ENCODE results near the gene TIAL1. TPM values are rescaled to one million over a fixed set of nuclear protein-coding genes. Genes with fewer than 3 reads are reported as not detected.

The TIAL1 gene
- total and polyA plus RNA-seq, 2 of the 13 experiments (the other 11 are each of a cell fraction or from before 2014, with no cell fraction given), result 31.5 to 148 TPM

- no peak; the same call in 1 of the 2 replicates for TF ChIP-seq DZIP1 (CRISPR knock-in tag; IDR thresholded peaks at IDR 0.05)
- TF ChIP-seq CEBPG (CRISPR knock-in tag; IDR thresholded peaks at IDR 0.05), result no peak; the same call in 1 of the 2 replicates
- TF ChIP-seq NFYC (CRISPR knock-in tag; IDR thresholded peaks at IDR 0.05), result peak; percentile 71
- TF ChIP-seq ZNF761 (CRISPR knock-in tag; conservative IDR thresholded peaks at IDR 0.05), result peak; percentile 67
- TF ChIP-seq SATB2 (CRISPR knock-in tag; IDR thresholded peaks at IDR 0.05), result no peak
- TF ChIP-seq JUND (CRISPR knock-in tag; IDR thresholded peaks at IDR 0.05), result no peak
- no peak for TF ChIP-seq GPBP1L1 (CRISPR knock-in tag; IDR thresholded peaks at IDR 0.05)
- TF ChIP-seq ZNF713 (CRISPR knock-in tag; IDR thresholded peaks at IDR 0.05), result 0 out of 2 replicates have a peak, but pooled peaks have one; percentile 24
- TF ChIP-seq BCL3 (CRISPR knock-in tag; IDR thresholded peaks at IDR 0.05), result no peak
- peak; percentile 52 for TF ChIP-seq ARNT2 (CRISPR knock-in tag; IDR thresholded peaks at IDR 0.05; ENCODE audit: low read depth)
- TF ChIP-seq FOSL2 (CRISPR knock-in tag; IDR thresholded peaks at IDR 0.05), result peak; percentile 17; the same call in 1 of the 2 replicates
- no peak for TF ChIP-seq ZNF382 (CRISPR knock-in tag; IDR thresholded peaks at IDR 0.05; ENCODE audit: borderline replicate concordance)
- TF ChIP-seq NR1H2 (CRISPR knock-in tag; IDR thresholded peaks at IDR 0.05; ENCODE audit: borderline replicate concordance, low read depth), result no peak
- peak; percentile 49; the same call in 1 of the 2 replicates for TF ChIP-seq FOXC1 (CRISPR knock-in tag; IDR thresholded peaks at IDR 0.05; ENCODE audit: borderline replicate concordance)
- TF ChIP-seq ZNF83 (CRISPR knock-in tag; IDR thresholded peaks at IDR 0.05; ENCODE audit: borderline replicate concordance), result 0 out of 2 replicates have a peak, but pooled peaks have one; percentile 34
- no peak; the same call in 1 of the 2 replicates for TF ChIP-seq ZNF33A (CRISPR knock-in tag; IDR thresholded peaks at IDR 0.05; ENCODE audit: borderline replicate concordance)
- TF ChIP-seq BRCA1 (CRISPR knock-in tag; IDR thresholded peaks at IDR 0.05), result no peak
- TF ChIP-seq KAT7 (CRISPR knock-in tag; IDR thresholded peaks at IDR 0.05; ENCODE audit: borderline replicate concordance), result no peak
- TF ChIP-seq LRRFIP1 (CRISPR knock-in tag; conservative IDR thresholded peaks at IDR 0.05), result no peak
- TF ChIP-seq KLF16 (CRISPR knock-in tag; IDR thresholded peaks at IDR 0.05), result peak in 1 of 2 experiments; percentile 71; a peak in 2 of 4 replicates
- TF ChIP-seq DR1 (CRISPR knock-in tag; IDR thresholded peaks at IDR 0.05), result peak; percentile 84
- TF ChIP-seq ZNF616 (CRISPR knock-in tag; IDR thresholded peaks at IDR 0.05; ENCODE audit: low read depth), result peak; percentile 83; the same call in 1 of the 2 replicates
Measured at GRCh38 chr10:119596537-119597404, at the start of gene TIAL1 (continued).

Data from HepG2 (cell line).